ENCODE measurements around the gene ZBED1. TPM values are rescaled to one million over a fixed set of nuclear protein-coding genes. Genes with fewer than 3 reads are reported as not detected.
A peak's percentile ranks its signal among the peaks of the same experiment; 100 is the strongest.
"Not testable (repeated sequence)": the region's sequence is repeated elsewhere in the genome, so short reads cannot be mapped to it uniquely, and the experiment has no call there.

ZBED1 gene
- total RNA-seq, 1 experiment from 2014 or later = 12.9 TPM

DNA sequence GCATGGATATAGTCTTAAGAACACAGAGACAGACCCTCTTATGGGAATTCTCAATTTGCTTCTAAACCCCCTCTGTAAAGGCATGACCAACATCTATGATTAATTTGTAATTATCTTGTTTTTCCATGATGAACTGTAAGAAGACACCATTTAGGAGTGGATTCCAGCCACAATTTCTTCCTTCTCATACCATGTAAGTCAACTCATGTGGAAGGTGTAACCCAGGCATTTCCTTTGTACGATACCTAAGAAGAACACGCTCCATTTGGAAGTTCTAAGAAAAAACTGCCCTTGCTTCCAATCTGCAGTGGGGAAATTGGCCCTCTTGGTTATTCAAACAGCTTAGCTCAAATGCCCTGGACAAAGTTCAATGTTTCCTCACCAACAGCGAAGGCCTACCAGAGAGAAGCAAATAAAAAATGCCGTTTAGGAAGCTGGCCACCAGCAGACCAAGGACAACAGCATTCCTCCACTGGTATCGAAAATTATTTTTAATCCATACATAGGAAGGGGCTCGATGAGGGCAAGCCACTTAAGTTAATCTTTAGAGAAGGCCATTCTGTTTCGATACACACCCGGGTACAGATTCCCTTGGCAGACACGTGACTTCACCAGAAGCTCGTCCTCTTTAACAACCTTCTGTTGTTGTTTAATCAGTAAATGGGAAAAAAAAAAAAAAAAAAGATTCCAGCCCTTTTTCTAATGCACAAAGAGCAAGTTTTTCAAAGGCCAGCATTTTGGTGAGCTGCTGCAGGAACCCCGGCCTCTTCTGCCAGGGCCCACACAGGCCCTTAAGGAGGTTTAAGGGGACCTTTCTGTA is 2.6 kb downstream of the ZBED1 start:
- peak; percentile 14 for DNase-seq (ENCODE audit: low read depth)

- no peak for DNase-seq (ENCODE audit: low read depth)
These were observed 5.2 kb downstream of the ZBED1 start for GRCh38 chrX:2495595-2495994.

GRCh38 chrX:2492531-2493218 is 8.1 kb downstream of the ZBED1 start:
- no peak for DNase-seq (ENCODE audit: low read depth)

DNA sequence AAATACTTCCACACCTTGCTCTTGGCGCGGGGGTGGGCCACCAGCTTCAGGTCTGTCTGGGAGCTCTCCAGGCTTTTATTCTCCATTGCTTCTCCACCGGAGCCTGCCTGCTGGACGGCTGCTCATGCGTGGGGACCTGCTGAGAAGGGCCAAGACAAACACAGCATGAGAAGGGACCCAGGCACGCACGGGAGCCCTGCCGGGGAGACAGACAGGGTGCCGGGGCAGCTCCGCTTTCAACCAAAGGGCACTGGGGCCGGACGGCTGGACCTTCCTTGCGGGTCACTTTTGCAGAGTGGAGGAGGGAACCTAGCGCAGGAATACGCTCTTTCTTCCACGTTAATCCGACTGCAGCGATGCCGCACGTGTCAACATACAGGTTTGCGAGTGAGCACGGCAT is 10.1 kb downstream of the ZBED1 start:
- no peak for DNase-seq (ENCODE audit: low read depth)

- no peak for DNase-seq (ENCODE audit: low read depth)
These were observed 11.0 kb downstream of the ZBED1 start for GRCh38 chrX:2489446-2490445.

DNA sequence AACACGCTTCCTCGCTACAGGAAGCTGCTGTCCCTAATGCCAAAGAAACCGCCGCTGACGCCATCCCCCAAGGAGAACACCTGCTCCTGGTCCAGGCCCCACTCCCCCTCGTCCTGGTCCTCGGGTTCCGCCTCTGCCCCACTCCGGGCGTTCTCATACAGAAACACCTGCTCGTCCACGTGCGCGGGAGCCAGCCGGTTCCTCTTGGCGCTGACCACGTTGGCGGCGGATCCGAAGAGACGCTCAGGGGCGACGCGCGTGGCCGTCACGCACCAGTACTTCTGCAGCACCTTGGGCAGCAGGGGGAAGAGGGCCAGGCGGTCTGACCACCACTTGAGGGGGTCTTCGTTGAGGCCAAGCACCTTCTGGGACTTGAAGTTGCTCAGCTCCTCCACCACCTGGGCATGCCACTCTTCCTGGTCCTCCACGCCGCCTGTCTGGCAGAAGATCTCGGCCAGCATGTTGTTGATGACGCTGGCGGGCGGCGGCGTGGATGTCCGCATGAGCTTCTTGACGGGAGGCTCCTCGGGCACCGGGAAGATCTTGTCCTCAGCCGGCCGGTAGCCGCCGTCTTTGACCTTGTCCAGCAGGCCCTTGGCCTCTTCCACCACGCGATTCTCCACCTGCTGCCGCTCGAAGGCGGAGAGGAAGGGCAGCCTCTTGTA is 12.0 kb downstream of the ZBED1 start:
- no peak for DNase-seq (ENCODE audit: low read depth)

GRCh38 chrX:2487366-2487765 is 13.4 kb downstream of the ZBED1 start:
- no peak for DNase-seq (ENCODE audit: low read depth)

DNA sequence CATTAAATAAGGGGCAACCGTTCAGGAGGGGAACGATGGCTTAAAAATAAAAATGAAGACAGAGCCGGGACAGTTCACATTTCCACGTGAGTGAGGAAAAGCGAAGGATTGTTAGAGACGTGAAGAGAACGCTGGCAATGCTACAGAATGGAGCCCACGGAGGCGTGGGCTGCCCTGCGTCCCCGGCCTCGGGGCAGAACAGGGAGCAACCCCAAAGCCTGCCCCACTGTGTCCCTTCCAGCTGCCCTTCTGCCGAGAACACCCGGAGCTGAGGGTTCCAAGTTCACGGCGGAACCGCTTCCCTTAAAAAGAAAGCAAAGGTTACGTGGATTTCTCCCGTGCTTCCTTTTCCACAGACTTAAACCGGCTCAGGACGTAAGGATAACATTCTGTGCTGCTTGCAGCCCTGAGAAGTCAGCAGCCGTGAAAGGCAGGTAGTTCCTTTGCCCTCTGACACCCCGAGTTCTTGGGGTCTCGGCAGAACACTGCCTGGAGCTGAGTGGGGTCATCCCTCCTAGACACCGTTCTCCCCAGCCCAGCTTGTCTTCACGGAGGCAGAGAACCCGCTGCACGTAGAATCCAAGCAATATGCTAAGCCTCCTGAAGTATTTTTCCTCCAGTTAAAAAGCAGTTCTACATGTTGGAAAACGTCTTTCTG is 14.2 kb downstream of the ZBED1 start:
- DNase-seq (ENCODE audit: low read depth) = no peak

DNA sequence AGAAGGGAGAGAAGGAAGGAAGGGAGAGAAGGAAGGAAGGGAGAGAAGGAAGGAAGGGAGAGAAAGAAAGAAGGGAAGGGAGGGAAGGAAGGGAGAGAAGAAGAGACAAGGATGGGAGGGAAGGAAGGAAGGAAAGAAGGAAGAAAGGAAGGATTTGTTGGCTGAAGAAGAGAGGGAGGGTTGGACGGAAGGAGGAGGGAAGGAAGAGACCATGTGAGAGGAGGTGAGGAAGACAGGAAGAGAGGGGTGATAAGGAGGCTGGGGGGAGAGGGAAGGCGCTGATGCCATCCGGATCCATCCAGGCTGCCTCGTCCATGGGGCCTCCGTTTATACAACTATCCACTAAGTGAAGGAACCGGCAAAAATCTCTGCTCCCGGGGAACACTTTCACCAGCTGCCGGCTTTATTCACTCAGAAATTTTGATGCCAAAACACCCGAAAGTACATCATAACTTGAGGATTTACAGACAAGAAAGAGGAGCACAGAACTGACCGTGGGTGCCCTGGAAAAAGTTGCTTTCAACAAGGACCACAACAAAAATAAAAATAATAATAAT is 14.9 kb downstream of the ZBED1 start:
- DNase-seq (ENCODE audit: low read depth) = no peak

DNA sequence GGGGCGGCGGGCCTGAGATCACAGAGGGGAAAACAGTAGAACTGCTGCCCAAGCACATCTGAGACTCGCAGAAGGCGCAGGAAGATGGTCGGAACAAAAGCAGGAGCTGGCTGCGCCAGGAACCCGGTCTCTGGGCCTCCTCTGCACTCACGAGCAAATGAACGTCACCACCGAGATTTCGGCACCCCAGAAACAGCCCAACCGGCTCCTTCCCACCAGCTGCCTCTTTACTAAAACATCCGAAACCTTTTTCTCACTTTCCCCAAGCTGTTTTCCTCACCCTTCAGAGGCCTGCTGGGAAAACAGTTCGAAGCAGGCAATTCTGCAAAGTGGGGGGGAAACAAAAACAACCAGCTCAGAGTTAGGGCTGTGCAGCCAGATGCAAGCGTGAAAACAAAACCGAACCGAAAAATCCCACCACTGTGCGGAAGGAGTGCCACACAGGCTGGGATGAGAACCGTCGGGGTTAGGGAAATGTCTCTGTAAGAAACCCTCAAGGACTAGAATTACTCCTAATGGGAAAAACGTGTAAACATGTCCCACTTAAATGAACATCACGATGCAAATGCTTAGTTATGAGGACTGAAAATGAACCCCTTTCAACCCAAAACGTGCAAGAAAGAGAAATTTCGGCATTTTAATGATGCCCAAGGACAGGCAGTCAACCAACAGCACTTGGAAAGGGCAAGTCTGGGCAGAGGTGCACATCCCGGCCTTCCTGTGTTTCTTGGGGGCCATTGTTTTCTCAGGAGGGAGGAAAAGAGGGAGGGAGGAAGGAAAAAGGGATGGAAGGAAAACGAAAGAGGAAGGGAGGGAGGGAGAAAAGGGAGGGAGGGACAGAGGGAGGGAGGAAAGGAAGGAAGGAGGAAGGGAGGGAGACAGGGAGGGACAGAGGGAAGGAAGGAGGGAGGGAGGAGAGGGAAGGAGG is 15.8 kb downstream of the ZBED1 start:
- DNase-seq (ENCODE audit: low read depth) = no peak

DNA sequence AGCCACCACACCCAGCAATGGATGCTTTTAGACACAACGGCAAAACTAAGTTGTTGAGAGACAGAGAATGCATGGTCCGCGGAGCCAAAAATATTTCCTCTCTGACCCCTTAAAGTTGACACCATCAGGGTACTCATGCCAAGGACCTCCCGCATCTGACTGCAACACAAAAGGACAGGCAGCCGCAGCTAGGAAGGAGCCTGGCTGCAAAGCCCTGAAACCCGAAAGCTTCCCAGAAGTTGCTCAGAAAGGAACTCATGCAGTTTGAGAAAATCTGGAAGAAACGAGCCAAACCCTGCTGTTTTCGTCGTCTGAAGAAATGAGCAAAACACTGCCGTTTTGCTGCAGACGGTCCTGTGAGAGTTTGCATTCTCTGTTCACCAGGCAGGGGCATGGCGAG is 16.5 kb downstream of the ZBED1 start:
- no peak for DNase-seq (ENCODE audit: low read depth)

DNA sequence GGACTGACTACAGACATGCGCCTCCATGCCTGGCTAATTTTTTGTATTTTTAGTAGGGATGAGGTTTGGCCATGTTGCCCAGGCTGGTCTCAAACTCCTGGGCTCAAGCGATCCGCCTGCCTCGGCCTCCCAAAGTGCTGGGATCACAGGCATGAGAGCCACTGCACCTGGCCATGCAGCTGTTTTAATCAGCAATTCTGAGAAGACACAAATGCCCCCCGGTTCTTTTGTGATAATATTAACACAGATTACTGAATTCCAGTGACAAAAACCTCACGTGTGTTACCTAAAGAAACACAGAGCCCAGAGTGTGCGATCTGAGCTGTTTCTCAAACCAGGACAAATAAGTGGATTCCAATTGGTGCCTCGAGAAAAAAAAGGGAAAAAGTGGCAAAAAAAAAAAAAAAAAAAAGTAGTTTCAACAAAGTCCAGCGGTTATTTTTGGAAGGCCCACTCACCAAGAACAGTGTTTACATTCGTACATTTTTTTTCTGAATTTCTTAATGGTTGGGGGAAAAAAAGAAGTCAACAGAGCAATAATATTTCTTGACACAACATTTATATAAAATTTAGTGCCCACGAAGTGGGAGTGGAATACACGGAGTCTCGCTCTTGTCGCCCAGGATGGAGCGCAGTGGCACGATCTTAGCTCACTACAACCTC is 17.2 kb downstream of the ZBED1 start:
- DNase-seq (ENCODE audit: low read depth) = no peak

GRCh38 chrX:2481597-2481996 is 19.2 kb downstream of the ZBED1 start:
- not testable (repeated sequence) for DNase-seq (ENCODE audit: low read depth)

GRCh38 chrX:2479982-2480381 is 20.8 kb downstream of the ZBED1 start:
- DNase-seq (ENCODE audit: low read depth) = not testable (repeated sequence)

- no peak for DNase-seq (ENCODE audit: low read depth)
These were observed 21.4 kb downstream of the ZBED1 start for GRCh38 chrX:2479420-2479780.

DNA sequence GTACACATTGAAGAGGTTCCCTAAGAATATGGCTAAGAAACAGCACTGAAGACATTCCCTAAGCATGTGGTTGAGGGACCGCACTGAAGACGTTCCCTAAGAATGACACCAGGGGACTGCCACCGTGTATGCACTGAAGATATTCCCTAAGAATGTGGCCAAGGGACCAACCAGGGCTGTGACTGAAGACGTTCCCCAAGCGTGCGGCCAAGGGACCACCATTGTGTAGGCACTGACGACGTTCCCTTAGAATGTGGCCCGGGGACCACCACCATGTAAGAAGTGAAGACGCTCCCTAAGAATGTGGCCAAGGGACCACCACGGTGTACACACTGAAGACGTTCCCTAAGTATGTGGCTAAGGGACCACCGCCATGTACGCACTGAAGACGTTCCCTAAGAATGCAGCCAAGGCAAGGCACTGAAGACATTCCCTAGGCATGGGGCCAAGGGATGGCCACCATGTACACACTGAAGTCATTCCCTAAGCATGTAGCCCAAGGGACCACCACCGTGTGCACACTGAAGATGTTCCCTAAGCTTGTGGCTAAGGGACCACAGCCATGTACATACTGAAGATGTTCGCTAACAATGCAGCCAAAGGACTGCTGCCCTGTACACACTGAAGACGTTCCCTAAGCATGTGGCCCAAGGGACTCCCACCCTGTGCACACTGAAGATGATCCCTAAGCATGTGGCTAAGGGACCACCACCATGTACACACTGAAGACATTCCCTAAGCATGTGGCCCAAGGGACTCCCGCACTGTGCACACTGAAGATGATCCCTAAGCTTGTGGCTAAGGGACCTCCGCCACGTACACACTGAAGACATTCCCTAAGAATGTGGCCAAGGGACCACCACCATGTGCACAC is 22.0 kb downstream of the ZBED1 start:
- no peak for DNase-seq (ENCODE audit: low read depth)

DNA sequence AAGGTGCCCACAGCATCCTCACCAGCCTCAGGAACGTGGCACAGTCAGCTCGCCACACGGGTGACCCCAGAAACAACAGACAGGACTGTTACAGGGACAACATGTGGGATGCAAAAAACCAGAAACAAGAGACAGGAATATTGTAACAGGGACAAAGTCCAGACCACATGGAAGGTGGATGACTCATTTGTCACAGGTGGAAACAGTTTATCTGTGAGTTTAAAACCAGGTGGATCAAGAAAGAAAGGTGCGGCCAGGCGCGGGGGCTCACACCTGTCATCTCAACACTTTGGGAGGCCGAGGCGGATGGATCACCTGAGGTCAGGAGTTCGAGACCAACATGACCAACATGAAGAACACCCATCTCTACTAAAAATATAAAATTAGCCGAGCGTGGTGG is 23.5 kb downstream of the ZBED1 start:
- DNase-seq (ENCODE audit: low read depth) = not testable (repeated sequence)

Measured in Daoy (cell line).